ENCODE measurements around the gene EIF6.
A peak's percentile ranks its signal among the peaks of the same experiment; 100 is the strongest.

The EIF6 gene

DNA sequence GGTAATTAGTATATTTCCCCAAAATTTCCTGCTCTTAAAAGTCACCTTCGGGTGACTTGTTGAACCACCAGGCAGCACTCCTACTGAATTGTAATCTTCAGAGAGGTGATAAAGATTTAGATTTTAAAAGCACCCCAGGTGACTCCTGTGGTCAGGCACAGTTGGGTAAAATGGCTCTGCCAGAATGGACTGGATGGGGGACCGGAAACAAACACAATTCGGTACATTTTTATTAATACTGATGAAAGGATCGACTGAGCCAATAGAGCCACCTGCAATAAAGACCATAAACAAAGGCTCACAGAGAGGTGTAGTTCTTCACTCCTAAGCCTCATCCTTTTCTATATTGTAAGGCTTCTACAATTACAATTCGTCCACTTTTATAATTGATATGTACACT, 27.2 kb upstream of the EIF6 start:
- DNase-seq, result no peak

DNA sequence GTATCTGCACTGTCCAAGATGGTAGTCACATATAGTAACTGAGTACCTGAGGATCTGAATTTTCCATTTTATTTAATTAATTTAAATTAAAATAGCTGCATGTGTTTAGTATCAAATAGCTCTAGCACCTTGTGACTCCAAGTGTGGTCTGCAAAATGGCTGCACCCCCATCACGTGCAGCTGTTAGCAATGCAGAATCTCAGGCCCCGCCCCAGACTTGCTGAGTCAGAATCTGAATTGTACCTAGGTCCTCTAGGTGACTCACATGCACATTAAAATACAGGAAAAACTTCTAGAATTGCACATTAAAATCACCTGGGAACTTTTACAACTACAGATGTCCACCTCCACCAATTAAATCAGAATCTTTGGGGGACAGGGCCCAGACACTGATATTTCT, 26.8 kb upstream of the EIF6 start:
- DNase-seq, result peak; percentile 87

DNA sequence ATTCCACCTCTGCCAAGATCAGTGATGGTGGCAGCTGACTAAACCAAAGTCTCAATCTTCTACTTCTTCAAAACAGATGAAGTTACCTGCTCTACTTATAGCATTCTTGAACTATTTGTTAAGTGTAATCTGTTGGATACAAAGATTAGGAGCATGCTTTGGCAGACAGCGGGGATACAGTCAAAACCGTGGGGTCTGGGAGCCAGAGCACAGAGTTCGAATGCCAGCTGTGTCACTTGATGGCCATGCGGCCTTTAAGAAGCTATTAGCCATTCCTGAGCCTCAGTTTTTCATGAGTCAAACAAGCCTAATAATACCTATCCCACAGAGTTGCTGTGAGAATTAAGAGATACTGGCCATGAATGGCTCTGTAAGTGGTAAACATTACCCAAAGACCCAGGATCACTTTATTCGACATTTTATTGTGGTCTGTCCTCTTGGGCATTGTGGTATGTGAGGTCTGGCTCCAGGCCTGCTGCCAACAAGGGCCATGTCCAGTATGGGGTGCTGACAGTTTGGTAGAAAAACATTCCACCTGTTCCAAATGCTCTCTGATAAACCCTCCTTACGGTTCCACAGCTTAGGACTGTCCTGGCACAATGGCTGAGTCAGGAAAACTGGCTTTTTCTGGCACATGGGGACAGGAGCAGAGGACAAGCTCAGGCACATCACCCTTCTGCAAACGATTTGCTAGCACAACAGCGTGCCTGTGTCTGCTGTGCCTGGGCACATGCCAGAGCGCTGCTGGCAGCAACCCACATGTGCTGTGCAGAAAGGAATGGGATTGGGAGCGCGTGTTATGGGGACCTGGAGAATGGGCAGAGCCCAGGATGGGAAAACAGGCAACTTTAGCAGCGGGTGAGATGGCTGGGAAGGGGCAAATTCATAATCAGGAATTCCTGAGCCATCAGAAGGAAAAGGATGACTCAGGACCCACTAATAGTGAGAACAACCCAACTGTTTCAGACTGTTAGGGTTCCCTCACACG, 23.4 kb upstream of the EIF6 start:
- no peak for DNase-seq

DNA sequence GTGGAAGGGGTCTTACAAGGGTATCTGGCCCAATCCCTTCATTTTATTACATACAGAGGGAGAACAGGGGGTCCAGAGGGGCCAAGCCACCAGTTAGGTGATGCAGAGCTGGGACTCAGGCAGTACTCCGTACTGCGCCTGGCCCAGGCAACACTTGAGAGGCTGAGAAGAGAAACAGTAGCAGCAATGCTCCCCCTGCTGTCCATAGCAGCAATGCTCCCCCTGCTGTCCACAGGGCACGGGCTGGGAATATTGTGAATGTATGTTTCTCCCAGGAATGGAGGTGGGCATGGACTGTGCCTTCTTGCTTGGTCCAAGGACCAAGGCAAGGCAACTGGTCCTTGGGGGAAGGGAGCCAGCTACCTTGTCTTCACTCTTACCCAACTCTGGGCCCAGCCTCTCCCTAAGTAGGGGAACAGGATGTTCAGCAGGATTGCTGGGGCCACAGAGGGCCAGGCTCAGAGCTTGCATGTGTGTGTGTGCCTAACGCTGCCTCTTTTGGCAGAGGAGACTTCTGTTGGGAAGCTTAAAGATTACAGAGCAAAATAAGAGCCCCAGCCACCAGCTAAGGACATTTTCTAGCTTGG, 22.5 kb upstream of the EIF6 start:
- DNase-seq, result peak; percentile 61

DNA sequence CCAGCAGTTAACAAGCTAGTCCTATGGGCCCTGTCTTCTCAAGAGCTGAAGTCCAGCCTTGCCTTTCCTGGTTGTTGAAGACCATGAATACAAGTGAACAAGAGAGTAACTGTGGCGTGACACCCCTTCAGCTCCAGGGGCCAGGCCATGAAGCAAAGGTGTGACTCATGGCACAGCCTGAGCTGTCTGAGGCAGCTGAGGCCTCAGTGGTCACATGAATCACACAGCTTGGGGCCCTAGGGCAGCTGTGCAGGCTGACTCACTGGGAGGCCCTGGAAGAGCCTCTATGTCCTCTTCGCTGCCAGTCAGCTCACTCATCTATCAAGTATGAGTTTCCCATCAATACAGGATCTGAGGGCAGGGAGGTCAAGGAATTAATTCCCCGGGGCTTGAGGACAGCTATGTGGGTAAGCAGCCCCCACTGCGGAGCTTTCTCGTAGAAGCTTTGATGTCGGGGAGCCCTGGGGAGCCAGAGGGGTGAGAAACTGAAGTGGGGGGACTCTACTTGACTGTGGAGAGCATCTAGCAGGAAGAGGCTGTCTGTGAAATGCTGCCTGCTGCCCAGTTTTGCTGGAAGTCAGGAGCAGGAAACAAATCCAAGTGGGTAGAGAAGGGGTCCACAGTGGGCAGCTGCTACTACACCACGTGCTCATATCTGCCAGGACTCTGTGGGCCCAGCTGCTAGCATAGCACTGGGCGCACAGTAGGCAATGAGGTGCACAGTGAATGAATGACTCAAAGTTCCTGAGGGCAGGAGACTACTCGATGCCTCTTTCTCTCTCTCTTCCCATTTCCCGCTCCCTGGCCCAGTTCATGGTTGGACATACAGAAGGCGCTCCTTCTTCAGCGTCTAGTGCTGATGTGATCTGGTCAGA, 21.3 kb upstream of the EIF6 start:
- DNase-seq, result peak; percentile 86

DNA sequence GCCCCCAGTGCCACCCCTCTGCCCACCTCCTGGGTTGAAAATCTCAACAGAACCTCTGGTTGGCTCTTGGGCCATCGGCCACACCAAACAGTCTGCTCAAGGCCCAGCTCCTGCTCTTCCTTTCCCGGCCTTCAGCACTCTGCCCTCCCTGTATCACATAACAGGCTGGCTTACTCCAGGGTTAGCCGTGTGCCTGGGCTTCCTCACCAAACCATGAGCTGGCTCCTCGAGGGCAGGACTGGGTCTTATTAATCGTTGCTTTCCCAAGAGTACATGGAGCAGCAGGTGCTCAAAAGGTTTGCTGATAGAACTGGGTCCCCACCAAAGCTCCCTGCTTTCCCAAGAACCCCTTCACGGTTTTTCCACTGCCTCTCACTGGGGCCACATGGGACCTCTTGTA, 20.4 kb upstream of the EIF6 start:
- DNase-seq, result no peak

DNA sequence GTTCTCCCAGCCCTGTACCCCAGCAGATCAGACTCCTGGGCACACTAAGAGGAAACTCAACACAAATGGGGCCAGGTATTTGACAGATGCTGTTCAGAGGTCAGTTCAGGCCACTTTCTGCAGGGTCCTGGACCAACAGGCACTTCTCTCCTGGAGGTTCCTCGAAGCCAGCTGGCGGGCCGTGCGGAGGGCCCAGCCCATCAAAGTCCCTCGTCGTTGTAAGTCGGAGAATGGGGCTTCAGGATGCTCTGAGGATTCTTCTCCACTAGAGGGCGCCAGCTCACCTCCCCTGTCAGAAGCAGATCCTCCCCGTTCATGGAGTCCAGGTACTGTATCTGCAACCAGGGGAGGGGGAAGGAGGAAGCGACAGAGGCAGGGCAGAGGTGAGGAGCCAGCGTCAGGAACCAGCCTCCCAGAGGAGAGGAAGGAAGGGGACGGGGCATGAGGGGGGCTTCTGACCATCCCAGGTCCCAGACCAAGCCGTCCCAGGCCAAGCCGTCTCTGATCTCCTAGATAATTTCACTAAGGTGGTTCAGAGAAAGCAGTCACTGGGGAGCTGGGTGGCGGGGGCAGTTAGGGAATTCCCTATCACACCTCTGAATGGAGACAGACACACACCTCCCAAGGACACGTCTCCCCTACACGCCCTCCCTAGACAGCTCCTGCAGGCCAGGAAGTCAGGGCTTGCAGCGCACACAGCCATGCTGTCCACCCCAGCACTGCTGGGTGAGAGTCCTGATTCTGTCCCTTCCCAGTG, 19.3 kb upstream of the EIF6 start:
- peak; percentile 89 for DNase-seq

DNA sequence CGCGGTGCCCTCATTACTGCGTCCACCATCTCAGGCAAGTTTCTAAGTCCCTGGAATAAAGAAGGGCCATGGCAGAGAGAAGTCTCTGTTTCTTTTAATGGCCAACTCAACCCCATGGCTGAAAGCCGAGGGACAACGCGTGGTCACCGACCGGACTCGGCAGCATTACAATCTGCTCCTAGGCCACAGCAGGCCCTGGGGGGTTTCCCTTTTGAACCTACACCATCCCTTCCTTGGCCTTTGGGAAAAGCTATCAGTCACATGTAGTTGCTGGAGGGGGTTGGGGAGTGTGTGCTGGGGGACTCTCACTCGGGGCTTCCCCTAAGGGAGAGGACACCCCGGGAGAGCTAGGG, 18.8 kb upstream of the EIF6 start:
- DNase-seq, result no peak

DNA sequence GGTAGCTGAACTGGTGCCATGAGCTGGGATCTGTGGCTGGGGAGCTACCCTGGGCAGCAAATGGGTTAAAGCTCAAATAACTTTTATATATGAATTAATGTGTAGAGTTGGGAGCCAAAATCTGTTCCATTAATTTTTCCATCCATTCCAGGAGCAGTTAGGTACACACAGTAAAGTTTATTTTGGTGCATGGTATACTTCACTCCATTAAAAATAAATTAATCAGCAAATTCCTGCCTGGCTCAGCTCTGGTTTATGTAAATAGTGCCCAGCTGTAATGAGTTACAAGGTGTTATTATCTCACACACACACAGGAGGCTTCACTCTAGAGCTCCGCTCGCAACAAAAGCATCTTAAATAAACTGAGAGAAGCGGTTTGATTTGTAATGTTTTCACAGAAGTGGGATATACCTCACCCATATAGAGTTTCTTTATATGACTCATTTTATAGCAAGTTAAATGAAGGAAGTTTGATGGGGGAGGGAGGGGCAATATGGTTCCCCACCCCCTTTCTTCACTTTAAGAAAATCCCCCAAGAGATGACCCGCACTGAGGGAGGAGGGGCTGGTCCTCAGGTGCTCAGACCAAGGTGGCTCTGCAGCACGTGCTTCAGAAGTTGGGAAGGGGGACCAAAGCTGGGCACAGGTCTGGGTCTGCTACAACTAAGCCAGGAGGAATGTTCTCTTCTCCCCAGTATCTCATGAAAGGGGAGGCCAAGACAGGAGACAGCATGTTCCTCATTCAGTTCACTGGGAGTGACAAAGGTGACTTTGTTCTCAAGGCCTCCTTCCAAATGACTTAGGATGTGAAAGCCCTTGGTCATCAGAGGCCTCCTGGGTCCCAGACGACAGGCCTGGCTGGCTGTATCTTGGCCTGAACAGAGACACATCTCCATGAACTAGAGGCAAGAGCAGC, 18.1 kb upstream of the EIF6 start:
- DNase-seq, result no peak

DNA sequence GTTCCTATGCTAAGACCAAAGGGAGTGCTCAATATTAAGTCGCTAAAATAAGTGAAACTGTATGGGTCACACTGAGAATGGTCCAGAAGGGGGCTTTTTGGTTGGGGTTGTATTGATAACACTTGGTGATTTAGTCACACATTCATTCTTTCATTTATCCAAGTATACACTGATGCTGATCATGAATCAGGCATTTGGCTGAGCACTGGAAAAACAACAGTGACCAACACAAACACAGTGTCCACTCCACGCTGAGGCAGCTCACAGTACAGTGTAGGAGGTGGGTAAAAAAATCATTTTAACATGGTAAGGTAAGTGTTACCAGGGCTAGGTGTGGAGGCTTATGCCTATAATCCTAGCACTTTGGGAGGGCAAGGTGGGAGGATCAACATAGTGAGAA, 16.9 kb upstream of the EIF6 start:
- DNase-seq, result no peak

DNA sequence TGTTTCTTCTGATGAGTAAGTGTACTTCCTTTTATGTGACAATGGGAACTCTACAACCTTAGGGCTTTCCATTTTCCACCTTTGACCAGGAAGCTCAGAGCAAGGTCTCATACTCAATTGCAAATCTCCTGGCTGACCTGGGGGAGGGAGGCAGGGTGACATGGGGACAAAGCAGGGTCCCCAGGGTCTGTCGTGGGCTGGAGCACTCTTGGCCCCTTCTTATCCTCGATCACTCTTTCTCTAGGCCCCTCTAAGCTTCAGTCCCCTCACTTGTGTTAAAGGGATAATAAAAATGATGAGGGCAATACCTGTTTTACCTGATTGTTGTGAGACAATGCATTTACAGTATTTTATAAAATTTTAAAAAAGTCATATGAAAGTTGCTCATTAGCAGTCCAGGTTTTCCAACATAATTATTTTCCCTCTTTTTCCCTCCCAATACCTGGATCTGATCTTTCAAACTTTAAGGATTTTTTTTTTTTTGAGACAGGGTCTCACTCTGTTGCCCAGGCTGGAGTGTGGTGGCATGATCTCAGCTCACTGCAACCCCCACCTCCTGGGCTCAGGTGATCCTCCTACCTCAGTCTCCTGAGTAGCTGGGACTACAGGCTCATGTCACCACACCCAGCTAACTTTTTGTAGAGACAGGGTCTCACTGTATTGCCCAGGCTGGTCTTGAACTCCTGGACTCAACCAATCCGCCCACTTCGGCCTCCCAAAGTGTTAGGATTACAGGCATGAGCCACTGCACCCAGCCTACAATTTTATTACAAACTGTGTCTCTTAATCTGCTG, 16.1 kb upstream of the EIF6 start:
- DNase-seq, result no peak

DNA sequence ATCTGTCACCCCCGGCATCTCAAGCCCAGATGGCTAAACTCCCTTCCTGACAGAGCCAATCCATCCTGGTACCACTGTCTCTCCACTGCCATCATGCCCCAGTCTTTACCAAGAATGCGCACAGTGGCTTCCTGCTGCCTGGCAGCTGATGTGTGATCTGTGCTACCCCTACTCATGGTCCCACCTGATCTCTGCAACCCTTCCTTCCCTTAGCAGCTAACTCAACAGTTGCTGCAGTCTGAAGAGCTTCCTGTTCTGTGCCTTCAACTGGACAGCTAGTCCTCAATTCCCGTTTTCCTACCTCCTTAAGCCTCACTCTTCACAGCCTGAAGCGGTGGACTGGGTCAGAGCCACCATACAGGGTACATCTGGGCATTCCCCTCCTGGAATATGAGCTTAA, 15.2 kb upstream of the EIF6 start:
- DNase-seq, result no peak

DNA sequence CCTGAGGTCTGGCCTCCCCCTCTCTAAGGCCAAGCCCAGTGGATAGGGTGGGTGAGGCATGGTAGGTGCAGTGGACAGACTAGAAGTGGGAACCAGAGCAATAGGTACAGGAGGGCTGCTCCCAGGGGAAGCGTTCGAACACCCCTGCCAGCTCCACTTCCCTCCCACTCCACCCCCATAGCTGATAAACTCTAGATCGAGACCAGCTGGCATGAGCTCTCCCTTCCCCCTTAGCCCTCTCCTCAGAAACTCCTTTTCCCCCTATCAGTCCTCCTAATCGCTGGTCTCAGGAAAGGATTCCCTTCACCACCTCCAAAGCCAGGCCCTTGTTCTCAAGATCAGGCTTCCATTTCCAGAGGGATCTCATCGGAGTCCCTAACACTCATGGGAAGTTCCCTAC, 13.7 kb upstream of the EIF6 start:
- no peak for DNase-seq

DNA sequence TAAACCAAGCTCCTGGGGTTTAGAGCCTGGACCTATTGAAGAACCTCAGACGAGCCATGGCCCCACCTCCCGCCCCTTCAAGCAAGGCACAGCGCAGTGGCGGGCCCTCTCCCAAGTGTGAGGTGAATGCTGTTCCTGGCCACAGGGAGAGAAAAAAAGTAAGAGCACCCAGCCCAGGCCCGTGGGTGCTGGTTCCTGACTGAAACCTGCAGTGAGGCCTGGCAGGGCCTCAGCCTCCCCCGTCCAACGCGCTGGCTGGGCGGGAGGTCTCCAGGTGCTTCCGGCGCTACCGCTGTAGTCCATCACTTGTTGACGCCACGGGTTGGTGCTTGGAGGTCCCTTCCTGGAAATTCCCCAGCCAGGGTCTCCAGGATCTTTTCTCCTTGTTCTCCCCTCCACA, 13.2 kb upstream of the EIF6 start:
- DNase-seq, result no peak

DNA sequence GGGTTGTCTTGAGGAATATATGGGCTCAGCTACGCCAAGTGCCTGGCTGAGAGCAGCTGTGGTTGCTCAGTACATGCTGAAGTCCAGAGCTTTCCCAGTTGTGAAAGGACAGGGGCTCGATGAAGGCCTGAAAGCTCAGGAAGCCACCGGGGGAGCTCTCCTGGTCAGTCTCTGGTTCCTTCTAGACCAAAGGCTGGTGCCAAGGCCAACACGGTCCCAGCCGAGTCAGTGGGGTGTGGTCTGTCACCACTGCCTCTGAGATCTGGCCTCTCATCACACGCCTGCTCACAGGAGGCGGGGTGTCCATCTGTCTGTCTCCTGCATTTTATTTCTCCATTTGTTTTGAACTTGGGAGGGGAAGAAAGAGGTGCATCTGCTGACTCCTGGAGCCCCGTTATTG, 12.6 kb upstream of the EIF6 start:
- no peak for DNase-seq

DNA sequence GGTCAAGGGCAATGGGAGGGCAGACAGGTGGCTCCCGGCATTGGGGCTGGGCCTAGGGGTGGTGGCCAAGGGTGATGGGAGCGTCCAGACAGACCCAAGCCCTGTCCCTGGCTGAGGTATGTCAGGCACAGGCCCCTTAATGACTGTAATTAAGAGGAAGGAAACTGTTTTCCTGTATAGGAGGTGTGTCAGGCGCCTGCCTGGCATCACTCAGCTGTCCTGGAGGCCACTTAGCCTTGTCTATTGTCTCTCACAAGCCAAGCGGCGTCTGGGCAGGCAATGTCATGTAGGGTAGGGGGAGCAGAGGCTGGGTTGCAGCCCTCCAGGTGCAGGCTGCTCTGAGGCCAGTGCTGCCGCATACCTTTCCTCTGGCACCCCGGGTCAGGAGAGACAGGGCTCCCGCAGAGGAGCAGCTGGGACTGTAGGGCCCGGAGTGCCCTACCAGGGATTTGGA, 11.6 kb upstream of the EIF6 start:
- DNase-seq, result no peak

DNA sequence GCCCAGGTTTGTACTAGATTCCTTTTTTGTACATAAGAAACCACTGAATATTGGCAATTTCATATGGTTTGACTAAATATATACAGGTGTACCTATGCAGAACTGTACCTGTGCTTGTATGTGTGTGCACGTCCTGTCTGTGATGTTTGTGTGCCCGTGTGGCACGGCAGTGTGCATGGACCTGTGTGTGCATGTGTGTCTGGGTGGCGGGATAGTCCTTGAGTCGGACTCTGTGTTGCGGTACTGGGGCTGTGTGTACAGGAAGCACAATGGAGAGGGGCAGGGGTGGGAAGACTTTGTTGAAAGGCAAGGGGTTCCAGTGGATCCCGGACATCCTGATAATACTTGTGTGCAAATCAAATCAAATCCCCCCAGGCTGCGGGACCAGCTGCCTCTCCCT, 11.1 kb upstream of the EIF6 start:
- DNase-seq, result no peak

DNA sequence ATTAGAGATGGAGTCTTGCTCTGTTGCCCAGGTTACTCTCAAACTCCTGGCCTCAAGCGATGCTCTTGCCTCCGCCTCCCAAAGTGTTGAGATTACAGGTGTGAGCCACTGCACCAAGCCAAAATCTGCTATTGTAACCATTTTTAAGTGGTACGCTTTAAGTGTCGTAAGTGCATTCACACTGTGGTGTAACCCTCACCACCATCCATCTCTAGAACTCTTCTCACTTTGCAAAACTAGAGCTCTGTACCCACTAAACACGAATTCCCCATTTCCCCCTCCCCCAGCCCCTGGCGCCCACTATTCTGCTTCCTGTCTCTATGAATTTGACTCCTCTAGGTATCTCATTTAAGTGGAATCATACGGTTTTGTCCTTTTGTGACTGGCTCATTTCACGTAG, 10.5 kb upstream of the EIF6 start:
- DNase-seq, result no peak

DNA sequence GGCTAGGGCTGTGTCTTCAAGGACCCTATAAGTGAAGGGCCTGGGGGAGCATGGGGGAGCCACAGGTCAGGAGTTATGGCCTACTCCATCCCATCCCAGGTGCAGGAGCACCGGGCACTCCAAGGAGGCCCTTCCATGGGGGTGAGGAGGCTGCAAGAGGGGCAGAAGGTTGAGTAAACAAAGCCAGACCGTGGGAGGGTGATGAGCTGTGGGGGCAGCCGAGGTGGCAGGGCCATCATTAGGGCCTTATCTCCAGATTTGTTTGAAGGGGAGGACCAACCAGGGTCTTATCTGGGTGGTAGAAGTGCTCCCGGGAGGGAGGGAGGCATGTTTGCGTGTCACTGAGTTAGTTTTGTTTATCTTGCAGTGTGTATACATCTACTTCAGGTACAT, 9.7 kb upstream of the EIF6 start:
- no peak for DNase-seq
